PC-3 (cell line): ENCODE results near the gene NCF4. TPM values are rescaled to one million over a fixed set of nuclear protein-coding genes. Genes with fewer than 3 reads are reported as not detected.

Source experiments
- ATAC-seq: fragments of 200-7000 bp; cut with Tn5 transposase; 2 replicates; pipeline ENCODE4 v1.9.1; 2020; ENCODE audit warnings: mild to moderate bottlenecking, moderate library complexity
- BruUV-seq: library from RNA; stranded (reverse); fragments of 400-500 nt; replicated peaks from 2 replicates; lab custom pipeline; 2021; lab: Mats Ljungman, UMichigan
- CTCF ChIA-PET: fragments of 300-600 bp; sonication (Branson Sonifier 250); formaldehyde crosslinking; loops from one replicate; lab custom pipeline; 2022; ENCODE audit warnings: antibody characterized with exemption; lab: Charles Lee
- POLR2A ChIA-PET: fragments of 300-600 bp; sonication (Branson Sonifier 250); formaldehyde crosslinking; loops from one replicate; lab custom pipeline; 2022; ENCODE audit warnings: antibody characterized with exemption; ENCODE audit not compliant: unreplicated experiment; lab: Charles Lee
- DNase-seq: peaks from one replicate; pipeline ENCODE4 v3.0.0-alpha.2; 2015
- H2AFZ ChIP-seq: fragments of 300-600 bp; sonication (generic); 2 replicates; pipeline ENCODE4 v1.6.0; 2016; ENCODE audit warnings: antibody characterized with exemption, low read length
- H3F3A ChIP-seq: fragments of 300-600 bp; sonication (generic); one replicate; pipeline ENCODE4 v1.6.0; 2017; ENCODE audit warnings: antibody characterized with exemption, low read length, control low read depth, mild to moderate bottlenecking; ENCODE audit not compliant: unreplicated experiment
- H3K27ac ChIP-seq: fragments of 300-600 bp; sonication (generic); 2 replicates; pipeline ENCODE4 v1.5.1; 2016; ENCODE audit warnings: mild to moderate bottlenecking, low read length
- H3K27me3 ChIP-seq: fragments of 300-600 bp; sonication (generic); 2 replicates; pipeline ENCODE4 v1.6.1; 2016; ENCODE audit warnings: low read length, mixed read lengths
- H3K36me3 ChIP-seq: fragments of 300-600 bp; sonication (generic); 2 replicates; pipeline ENCODE4 v1.6.1; 2016; ENCODE audit warnings: low read depth, mixed run types, low read length, mixed read lengths
- H3K4me1 ChIP-seq: fragments of 300-600 bp; sonication (generic); 2 replicates; pipeline ENCODE4 v1.5.1; 2016; ENCODE audit warnings: low read length; ENCODE audit not compliant: insufficient read depth
- H3K4me2 ChIP-seq: fragments of 300-600 bp; sonication (generic); 2 replicates; pipeline ENCODE4 v1.6.0; 2016; ENCODE audit warnings: low read length
- H3K4me3 ChIP-seq: fragments of 300-600 bp; sonication (generic); 2 replicates; pipeline ENCODE4 v1.5.1; 2016; ENCODE audit warnings: mild to moderate bottlenecking, low read length, mixed read lengths
- H3K79me2 ChIP-seq: fragments of 300-600 bp; sonication (generic); 2 replicates; pipeline ENCODE4 v1.6.1; 2017; ENCODE audit warnings: low read length, mixed read lengths
- H3K9ac ChIP-seq: fragments of 300-600 bp; sonication (generic); 2 replicates; pipeline ENCODE4 v1.6.0; 2016; ENCODE audit warnings: mild to moderate bottlenecking, low read length
- H3K9me2 ChIP-seq: fragments of 300-600 bp; sonication (generic); replicated peaks from 2 replicates; pipeline ENCODE4 v1.6.1; 2016; ENCODE audit warnings: mixed run types, low read length, mixed read lengths
- H3K9me3 ChIP-seq: fragments of 300-600 bp; sonication (generic); 2 replicates; pipeline ENCODE4 v1.6.1; 2016; ENCODE audit warnings: low read length, mixed read lengths
- H4K20me1 ChIP-seq: fragments of 300-600 bp; sonication (generic); 2 replicates; pipeline ENCODE4 v1.6.1; 2016; ENCODE audit warnings: low read length, mixed read lengths
- CTCF ChIP-seq: fragments of 300-600 bp; sonication (generic); conservative IDR thresholded peaks from 2 replicates; pipeline ENCODE4 v1.5.1; 2017; ENCODE audit warnings: antibody characterized with exemption, low read depth, mild to moderate bottlenecking, low read length
- EZH2 ChIP-seq: fragments of 300-600 bp; sonication (generic); IDR thresholded peaks from one replicate; pipeline ENCODE4 v1.6.1; 2017; ENCODE audit warnings: antibody characterized with exemption, mild to moderate bottlenecking, low read length; ENCODE audit not compliant: unreplicated experiment
- EZH2phosphoT487 ChIP-seq: fragments of 300-600 bp; sonication (generic); IDR thresholded peaks from 2 replicates; pipeline ENCODE4 v1.6.1; 2018; ENCODE audit warnings: mild to moderate bottlenecking, antibody characterized with exemption, low read length, borderline replicate concordance
- intact Hi-C: fragments of 100-400 bp; cut with micrococcal nuclease; formaldehyde crosslinking; loops from 2 replicates; pipeline ENCODE4 v1.9.0; 2023
- total RNA-seq: library from RNA; depleted of rRNA; stranded (reverse); fragments of >200 nt; gene quantifications from 2 replicates; pipeline ENCODE4 v1.2.3, GENCODE V29; 2014

Gene NCF4
- total RNA-seq, 1 experiment from 2014 or later, result 0.47 TPM

- no peaks in the 10 kb centered on the region for H3K9me2 ChIP-seq
- TF ChIP-seq CTCF (no peak), EZH2 (no peak), EZH2phosphoT487 (no peak)
- no TSS peak for BruUV-seq
- no peak for DNase-seq
- no peaks in the 10 kb centered on the region for H3K4me1 ChIP-seq
- H3K27ac ChIP-seq, result no peak overlapping the region
- no peak overlapping the region for H3K4me3 ChIP-seq
- H2AFZ ChIP-seq, result no peak overlapping the region
- intact Hi-C loops, result no loop called here
- H3F3A ChIP-seq, result no peaks in the 10 kb centered on the region
- no peaks in the 10 kb centered on the region for H3K36me3 ChIP-seq
- H3K4me2 ChIP-seq, result no peak overlapping the region
- H3K9me3 ChIP-seq, result no peaks in the 10 kb centered on the region
- H3K9ac ChIP-seq, result no peak overlapping the region
- POLR2A ChIA-PET, result no interaction called here
- H3K27me3 ChIP-seq, result no peaks in the 10 kb centered on the region
- ATAC-seq, result no peak
- H4K20me1 ChIP-seq, result no peaks in the 10 kb centered on the region
- CTCF ChIA-PET, result no interaction called here
- no peaks in the 10 kb centered on the region for H3K79me2 ChIP-seq
Observed at GRCh38 chr22:36830601-36831000, 30.2 kb upstream of the NCF4 start.

GRCh38 chr22:36831206-36831605 lies 29.6 kb upstream of the NCF4 start:
- BruUV-seq, result no TSS peak
- intact Hi-C loops, result no loop called here

DNA sequence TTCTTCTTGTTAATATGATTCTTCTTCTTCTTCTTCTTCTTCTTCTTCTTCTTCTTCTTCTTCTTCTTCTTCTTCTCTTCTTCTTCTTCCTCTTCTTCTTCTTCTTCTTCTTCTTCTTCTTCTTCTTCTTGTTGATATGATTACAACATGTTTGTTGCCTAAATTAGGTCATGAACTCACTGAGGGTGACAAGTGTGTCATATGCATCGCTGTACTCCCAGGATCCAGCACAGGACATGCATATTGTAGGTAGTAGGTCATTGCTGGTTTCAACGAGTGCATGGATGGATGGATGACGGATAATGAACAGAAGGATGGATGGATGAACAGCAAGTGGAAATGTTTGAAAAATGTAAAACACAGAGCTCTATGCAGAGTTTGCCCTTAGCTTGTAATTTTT lies 29.1 kb upstream of the NCF4 start:
- Histone ChIP-seq H3K4me2 (no peak overlapping the region), H2AFZ (no peak overlapping the region), H3K9me2 (no peaks in the 10 kb centered on the region), H3K4me1 (no peaks in the 10 kb centered on the region), H3K27ac (no peak overlapping the region), H3F3A (no peaks in the 10 kb centered on the region), H3K36me3 (no peaks in the 10 kb centered on the region), H3K27me3 (no peaks in the 10 kb centered on the region), H4K20me1 (no peaks in the 10 kb centered on the region), H3K79me2 (no peaks in the 10 kb centered on the region), H3K9me3 (no peaks in the 10 kb centered on the region), H3K4me3 (no peak overlapping the region), H3K9ac (no peak overlapping the region)
- ChIA-PET CTCF (no interaction called here), POLR2A (no interaction called here)
- intact Hi-C loops, result no loop called here
- DNase-seq (no peak), ATAC-seq (no peak)
- no peak for TF ChIP-seq EZH2
- no peak for TF ChIP-seq CTCF
- TF ChIP-seq EZH2phosphoT487, result no peak
- no TSS peak for BruUV-seq

More at GRCh38 chr22:36831206-36831605, 29.6 kb upstream of the NCF4 start:
- Histone ChIP-seq H3K79me2 (no peaks in the 10 kb centered on the region), H3K4me3 (no peak overlapping the region), H4K20me1 (no peaks in the 10 kb centered on the region), H2AFZ (no peak overlapping the region), H3K9me3 (no peaks in the 10 kb centered on the region), H3F3A (no peaks in the 10 kb centered on the region), H3K36me3 (no peaks in the 10 kb centered on the region), H3K27me3 (no peaks in the 10 kb centered on the region), H3K4me2 (no peak overlapping the region), H3K4me1 (no peaks in the 10 kb centered on the region), H3K9me2 (no peaks in the 10 kb centered on the region), H3K9ac (no peak overlapping the region), H3K27ac (no peak overlapping the region)
- DNase-seq (no peak), ATAC-seq (no peak)
- ChIA-PET POLR2A (no interaction called here), CTCF (no interaction called here)
- TF ChIP-seq CTCF, result no peak
- no peak for TF ChIP-seq EZH2
- TF ChIP-seq EZH2phosphoT487, result no peak
